NCI-H1092 treated with DMSO at 0.1 percent for 48 hours (cell line): ENCODE measurements around the gene COX6A1.
A peak's percentile ranks its signal among the peaks of the same experiment; 100 is the strongest.
"Not testable (repeated sequence)": the region's sequence is repeated elsewhere in the genome, so short reads cannot be mapped to it uniquely, and the experiment has no call there.

ENCODE experiments used
- DNase-seq: peaks from one replicate; lab custom pipeline; 2025; lab: John Stamatoyannopoulos, UW

COX6A1 gene

DNA sequence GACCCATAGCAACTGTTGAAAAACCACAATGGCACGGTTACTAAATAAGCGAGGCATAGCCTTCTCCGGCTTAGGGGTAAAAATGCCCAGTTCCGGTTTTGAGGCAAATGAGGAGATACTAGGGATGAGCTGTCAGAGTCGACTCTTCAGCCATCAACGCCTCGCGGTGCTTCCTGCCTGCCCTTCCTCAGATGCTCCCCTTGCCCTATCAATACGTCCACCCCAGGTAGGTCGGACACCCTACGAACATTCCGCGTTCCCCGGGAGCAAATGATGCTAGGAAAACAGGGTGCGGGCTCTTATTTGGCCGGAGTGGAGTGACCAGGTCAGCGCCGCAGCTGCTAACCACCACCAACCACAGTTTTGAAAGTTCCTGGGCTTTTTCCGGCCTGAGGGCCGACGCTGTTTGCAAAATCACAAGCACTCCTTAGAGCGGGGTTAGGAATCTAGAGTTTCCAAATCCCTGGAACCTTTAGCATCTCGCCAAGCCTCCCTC, 30.5 kb downstream of the COX6A1 start:
- DNase-seq = peak; percentile 6

DNA sequence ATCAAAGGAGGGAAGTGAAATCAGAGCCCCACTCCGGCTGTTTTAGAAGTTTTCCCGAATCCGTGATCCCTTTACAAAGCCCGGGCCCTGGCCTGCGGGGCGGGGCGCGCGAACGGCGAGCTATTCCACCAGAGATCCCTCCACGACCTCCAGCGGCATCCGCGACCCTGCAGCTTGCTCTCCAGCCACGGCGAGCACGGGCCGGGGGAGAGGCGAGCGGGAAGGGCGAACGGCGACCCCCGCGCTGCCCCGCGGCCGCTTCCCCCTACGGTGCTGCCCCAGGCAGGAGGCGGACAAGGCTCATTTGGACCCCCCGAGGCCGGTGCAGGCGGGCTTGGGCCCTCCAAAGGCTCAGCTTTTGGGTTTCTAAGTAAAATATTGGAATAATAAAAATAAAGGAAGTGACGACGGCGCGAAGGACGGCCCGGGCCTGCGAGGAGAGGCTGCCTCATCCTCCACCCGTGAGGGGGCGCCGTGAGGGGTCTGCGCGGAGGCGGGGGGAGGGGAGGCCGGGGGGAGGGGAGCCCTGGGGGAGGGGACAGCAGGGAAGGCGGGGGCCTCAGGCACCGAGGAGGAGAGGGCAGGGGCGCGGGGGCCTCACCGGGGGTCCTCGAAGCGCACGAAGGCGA, 31.0 kb downstream of the COX6A1 start:
- DNase-seq = peak; percentile 29

DNA sequence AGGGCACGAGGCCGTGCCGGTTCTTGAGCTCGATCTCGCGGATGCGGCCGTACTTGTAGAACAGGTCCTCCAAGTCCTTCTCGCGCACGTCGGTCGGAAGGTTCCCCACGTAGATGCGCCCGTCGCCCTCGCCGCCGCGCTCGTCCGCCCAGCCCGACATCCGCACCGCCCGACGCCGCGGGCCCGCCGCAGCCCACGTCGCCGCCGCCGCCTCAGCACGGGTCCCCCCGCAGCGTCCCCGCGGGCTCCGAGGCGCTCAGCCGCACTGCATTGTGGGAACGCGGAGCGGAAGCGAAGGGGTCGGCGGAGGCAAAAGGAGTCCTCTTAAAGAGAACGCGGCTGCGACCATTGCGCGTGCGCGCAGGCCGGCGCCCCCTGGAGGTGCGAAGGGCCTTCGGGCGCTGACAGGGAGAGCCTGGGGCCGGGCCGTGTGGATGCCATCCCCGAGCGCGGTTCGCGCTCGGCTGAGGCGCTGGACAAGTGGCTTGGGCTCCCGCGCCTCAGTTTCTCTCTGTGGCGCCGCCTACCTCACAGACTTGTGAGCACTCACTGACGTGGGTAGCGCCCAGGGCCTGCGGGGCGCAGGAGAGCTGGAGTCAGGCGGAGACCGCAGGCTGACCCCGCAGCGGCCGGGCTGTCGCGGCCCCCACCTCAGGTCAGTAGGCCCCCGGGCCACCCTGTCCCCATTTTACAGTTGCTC, 31.7 kb downstream of the COX6A1 start, which contains the start of gene SRSF9:
SRSF9 (minus strand) TSS at position 299 of the 700 bp plus-strand sequence; CDS start at position 160, 139 bp downstream.
- DNase-seq = peak; percentile 87

DNA sequence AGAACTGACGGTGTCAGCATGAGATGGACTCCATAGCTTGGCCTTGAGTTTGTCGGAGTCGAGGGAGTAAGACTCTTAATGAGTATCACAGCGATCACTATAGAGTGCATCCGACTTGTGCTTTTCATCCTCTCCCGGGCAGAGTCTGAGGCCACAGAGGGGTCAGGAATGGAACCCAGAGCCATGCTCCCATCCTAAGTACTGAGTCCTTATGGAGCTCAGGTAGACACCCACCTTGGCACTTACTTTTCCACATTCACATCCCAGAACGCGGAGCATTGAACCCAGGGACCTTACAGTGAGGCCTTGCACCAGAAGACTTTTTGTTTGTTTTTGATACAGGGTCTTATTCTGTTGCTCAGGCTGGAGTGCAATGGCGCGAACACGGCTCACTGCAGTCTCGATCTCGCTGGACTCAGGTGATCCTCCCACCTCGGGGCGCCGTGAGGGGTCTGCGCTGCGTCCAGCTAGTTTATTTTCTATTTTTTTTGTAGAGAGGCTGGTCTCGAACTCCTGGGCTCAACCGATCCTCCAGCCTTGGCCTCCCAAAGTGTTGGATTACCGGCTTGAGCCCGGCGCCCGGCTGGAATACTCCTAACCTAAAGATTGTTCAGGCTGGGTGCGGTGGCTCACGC, 32.4 kb downstream of the COX6A1 start:
- DNase-seq = peak; percentile 14

DNA sequence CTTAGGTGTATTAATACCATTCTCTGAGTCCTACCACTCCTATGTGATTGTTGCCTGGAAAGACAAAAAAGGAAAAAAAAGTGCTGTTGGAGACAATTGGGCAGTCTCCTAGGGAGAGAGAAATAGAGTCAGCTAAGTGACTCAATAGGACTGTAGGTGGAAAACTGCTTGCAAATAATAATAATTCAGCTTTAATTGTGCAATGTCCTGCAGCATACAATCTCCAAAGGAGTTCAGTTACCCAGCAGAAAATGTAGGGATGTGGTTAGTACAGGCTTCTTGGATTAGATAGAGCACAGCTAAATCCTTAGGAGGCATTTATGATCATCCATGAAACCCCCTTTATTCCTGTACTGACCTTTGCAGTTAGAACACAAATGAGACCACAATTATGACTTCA, 34.6 kb downstream of the COX6A1 start:
- no peak for DNase-seq

DNA sequence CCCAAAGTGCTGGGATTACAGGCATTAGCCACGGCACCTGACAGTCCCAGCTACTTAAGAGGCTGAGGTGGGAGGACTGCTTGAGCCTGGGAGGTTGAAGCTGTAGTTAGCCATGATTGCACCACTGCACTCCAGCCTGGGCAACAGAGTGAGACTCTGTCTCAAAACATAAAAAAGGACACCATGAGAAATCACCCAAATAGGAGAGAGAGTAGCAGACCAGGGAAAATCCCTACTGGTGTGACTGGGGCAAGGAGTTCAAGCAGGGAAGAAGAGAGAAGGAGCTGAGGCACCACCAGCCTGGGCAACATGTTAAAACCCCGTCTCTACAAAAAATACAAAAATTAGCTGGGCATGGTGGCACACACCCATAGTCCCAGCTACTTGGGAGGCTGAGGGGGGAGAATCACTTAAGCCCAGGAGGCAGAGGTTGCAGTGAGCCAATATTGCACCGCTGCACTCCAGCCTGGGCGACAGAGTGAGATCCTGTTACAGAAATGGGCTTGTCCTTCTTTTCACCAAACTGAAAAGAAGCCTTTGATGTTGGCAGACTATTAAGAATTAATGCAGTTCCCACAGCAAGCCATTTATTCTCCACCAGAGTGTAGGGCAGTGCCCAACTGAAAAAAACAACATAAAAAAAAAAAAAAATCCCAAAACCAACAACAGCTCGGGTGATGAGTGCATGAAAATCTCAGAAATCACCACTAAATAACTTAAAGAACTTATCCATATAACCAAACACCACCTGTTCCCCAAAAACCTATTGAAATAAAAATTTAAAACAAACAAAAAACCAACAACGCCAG, 36.1 kb downstream of the COX6A1 start:
- DNase-seq = no peak

DNA sequence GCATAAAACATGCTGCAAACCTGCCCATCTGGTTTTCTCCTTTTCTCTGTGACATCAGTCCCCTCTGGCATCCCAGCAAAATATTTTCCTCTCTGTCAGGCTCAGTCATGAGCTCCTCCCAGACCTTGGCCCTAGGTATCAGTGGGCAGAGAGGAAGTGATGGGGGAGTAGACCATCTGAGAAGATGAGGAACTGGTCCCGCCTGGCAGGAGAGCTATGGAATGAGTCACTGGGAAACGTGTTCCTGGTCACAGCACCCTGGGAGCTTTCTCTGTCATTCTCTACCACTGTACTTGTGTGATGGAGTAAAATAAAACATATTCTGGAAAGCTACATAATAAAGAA, 36.7 kb downstream of the COX6A1 start:
- no peak for DNase-seq

DNA sequence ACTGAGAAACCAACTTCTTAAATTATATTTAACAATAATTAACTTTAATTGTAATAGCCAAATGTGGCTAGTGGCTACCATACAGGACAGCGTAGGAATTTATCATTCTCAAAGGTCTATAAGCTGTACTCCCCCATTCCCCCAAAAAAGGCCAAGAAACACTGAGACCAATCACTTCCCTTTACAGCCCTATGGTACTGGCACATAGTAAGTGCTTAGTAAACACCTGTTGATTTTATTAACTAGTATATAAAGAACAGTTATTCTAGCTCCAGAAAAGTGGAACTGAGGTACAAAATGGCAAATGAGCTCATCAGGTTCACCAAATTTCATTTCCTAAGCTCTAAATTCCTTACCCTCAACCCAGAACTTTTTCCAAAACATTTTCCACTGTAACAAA, 37.7 kb downstream of the COX6A1 start:
- no peak for DNase-seq

DNA sequence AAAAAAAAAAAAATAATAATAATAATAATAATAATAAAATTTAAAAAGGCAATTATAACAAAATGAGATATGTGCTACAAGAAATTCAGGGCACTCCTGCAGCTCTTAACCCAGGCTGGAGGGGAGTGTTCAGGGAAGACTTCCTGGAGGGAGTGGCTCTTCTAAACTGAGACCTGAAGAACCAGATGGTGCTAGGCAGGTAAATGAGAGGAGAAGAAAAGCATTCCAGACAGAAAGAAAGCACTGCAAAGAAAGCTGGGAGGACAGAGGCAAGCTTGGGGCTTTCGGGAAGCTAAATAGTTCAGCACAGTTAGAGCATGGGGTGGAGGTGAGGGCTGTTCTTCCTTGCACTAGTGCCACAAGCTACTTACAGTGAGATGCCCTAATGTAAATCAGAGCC, 41.5 kb downstream of the COX6A1 start:
- DNase-seq = no peak

DNA sequence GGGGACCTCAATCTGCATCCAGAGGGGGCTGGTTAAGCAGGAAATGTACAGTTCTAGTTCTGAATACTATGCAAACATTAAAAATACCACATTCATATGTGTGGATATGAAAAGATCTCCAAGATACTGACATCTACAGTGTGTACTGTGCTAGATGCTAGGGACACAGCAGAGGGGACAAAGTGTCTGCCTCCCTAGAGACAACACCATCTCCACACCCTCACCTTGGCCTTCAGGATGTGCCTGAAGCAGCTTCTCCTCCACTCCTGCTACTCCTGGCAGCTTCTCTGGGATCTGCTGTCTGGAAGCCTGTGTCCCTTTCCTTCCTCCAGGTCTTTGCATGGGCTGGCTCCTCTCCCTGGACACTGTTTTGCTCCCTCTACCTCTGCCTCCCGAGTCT, 42.3 kb downstream of the COX6A1 start:
- no peak for DNase-seq

DNA sequence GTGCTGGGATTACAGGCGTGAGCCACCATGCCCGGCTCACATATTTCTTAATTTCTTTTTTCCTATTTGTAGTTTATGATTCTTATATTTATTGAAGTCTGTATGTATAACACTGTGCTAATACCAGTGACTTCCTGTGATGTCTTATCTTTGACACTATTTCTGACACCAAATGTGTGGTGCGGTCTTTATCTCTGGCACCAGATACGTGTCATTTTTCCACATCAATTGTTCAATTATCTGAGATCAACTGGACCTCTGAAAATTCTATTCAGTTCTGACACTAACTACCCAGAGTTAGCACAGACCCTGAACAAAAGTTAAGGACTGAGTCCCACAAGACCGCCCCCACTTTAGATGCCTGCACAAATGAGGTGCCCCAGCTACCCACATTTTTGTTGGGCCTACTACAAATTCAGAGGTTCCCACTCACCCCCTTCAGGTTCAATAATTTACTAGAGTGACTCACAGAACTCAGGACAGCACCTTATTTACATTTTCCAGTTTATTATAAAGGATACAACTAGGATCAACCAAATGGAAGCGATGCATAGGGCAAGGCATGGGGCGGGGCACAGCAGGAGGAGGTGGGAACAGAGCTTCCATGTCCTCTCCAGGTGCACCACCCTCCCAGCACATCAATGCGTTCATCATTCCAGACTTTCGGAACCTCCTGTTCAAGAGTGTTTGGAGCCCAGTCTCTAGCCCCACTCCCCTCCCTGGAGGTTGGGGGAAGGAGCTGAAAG, 43.3 kb downstream of the COX6A1 start:
- no peak for DNase-seq

DNA sequence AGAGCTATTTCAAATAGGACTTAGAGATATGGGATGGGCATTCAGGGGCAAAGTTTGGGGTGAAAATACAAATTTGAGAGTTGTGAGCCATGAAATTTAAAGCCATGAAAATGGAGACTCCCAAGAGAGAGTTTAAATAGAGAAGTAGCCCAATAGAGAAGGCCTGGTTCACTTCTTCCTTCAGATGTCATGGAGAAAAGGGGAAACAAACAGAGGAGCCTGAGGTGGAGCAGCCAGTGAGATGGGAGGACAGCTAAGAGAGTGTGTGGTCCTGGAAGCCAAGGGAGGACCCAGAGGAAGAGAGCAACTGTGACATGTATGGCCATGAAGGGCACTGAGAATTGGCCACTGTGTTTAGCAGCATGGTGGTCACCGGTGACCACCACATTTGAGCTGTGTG, 45.7 kb downstream of the COX6A1 start:
- DNase-seq = no peak

DNA sequence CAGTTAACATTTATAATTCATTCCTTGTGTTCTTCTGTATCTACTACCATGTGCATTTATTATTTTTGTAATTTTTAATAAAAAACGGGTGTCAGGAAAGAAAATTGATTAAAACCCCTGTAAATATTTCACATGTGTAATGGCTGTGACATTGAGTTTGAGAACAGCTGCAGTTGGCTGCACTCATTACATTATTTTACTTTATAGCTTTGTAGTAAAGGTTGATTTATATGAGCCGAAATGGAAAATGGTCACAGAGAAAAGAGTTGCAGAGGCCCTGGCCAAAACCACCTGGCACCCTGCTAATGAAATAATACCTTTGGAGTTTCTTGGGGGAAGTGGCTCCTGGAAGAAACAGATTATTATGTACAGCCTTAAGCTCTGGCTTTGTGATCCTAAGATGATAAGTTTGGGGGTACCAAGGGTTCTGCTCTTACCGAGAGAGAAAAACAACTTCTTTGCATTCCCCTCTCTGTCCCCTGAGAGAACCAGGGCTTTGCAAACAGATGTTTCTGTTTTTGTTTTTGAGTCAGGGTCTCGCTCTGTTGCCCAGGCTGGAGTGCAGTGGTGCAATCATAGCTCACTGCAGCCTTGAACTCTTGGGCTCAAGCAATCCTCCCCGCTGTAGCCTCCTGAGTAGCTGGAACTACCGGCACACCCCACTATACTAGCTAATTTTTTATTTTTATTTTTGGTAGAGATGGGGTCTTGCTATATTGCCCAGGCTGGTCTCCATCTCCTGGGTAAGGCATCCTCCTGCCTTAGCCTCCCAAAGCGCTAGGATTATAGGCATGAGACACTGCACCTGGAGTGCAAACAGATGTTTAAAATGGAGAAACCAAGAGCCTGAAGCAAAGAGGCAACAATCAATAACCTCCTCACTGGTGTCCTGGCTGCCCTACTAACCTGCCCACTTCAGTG, 48.3 kb downstream of the COX6A1 start:
- no peak for DNase-seq

DNA sequence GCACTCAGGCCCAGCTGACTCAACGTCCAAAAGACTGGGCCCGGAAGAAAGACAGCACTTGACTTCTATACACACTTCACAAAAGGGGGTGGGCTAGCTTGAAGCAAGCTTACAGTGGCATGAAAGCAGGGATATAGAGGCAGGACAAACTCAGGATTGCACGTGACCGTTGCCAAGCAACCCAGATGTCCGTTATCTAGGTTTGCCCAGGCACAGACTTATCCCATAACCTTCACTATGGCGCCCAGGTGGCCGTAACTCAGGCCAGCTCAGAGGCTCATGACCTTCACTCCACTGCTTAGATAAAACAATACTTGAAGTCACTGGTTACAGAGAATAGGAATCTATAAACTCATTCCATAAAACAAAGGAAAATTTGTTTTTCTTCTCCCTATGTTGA, 49.6 kb downstream of the COX6A1 start:
- DNase-seq = not testable (repeated sequence)

DNA sequence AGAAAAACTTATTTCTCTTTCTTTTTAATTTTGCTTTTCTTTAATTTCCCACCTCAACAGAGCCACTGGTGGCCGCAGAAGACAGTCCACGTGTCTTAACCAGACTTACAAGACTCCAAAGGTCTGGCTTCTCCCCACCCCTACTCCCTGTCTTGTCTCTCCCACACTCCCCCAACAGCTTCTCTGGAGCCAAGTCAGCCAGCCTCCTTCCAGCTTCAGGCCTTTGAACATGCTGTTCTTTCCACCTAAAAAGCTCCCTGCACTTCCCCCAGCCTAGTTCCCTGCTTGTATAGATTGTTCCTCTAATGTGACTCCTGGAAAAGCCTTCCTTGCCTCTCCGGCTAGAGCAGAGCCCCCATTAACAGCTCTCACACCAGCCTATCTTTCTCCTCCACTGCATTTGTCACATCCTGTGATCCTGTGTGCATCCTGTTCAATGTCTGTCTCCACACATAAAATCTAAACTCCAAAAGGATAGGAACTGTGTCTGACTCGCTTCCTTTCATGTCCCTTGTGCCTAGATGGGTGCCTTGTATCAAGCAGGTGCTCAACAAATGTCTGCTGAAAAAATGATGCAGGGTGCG, 50.2 kb downstream of the COX6A1 start:
- no peak for DNase-seq

DNA sequence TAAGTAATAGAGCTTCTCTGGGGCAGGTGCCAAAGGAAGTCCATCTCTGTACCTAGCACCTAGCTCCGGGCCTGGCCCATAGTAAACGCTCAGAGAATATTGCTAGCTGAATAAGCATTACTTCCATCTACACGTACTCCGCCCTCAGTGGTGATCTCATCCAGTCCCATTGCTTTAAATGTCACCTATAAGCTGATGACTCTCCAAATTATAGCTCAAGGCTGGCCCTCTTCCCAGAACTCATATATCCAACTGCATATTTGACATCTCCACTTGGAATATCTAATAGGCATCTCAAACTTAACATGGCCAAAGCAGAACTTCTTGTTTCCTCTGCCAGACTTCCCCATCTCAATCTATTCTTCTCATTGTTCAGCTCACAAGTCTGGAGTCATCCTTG, 51.1 kb downstream of the COX6A1 start:
- no peak for DNase-seq

DNA sequence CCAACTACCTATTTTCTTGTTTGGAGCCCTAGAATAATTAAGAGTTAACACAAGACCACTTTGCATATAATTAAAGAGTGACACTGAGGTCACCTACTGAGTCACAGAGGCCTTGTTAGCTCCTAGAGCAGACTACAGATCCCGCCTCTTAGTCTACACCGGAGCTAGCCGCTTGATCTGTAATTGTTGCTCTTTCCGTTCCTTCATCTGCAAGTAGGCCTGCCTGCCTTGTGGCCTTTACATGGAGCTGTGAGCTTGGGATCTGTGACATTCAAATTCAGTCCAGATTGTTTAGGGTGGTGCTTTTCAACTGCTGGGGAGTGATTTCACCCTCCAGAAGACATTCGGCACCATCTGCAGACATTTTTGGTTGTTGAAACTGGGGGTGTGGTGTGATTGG, 52.4 kb downstream of the COX6A1 start:
- DNase-seq = no peak
